Skeletal muscle tissue (tissue), 4 donors: ENCODE results near the gene FMN1. TPM values are rescaled to one million over a fixed set of nuclear protein-coding genes. Genes with fewer than 3 reads are reported as not detected.

Experiments
- H3K27ac ChIP-seq: one replicate; pipeline ENCODE4 v1.7.0; 2013; ENCODE audit warnings: mild to moderate bottlenecking, low read depth, low read length, inconsistent platforms
- H3K27me3 ChIP-seq, 3 donors: one replicate each; pipeline ENCODE4 v1.7.0; 2013; ENCODE audit warnings: low read length in 3 of 3; ENCODE audit not compliant: control insufficient read depth in 3 of 3, insufficient read depth in 3 of 3
- H3K36me3 ChIP-seq, 3 donors: one replicate each; pipeline ENCODE4 v1.7.0; 2013; ENCODE audit warnings: low read length in 3 of 3; ENCODE audit not compliant: control insufficient read depth in 3 of 3, insufficient read depth in 3 of 3
- H3K4me1 ChIP-seq, 3 donors: one replicate each; pipeline ENCODE4 v1.7.0; 2013; ENCODE audit warnings: low read length in 3 of 3, mild to moderate bottlenecking in 3 of 3; ENCODE audit not compliant: control insufficient read depth in 3 of 3, insufficient read depth in 3 of 3
- H3K4me3 ChIP-seq, 3 donors: one replicate each; pipeline ENCODE4 v1.7.0; 2013; ENCODE audit warnings: low read length in 3 of 3
- H3K9ac ChIP-seq, 3 donors: one replicate each; pipeline ENCODE4 v1.7.0; 2013; ENCODE audit warnings: low read length in 3 of 3, mild to moderate bottlenecking in 3 of 3, moderate library complexity in 2 of 3, low read depth in 1 of 3
- H3K9me3 ChIP-seq, 3 donors: one replicate each; pipeline ENCODE4 v1.7.0; 2013; ENCODE audit warnings: low read length in 3 of 3; ENCODE audit not compliant: control insufficient read depth in 3 of 3
- total RNA-seq: library from RNA; depleted of rRNA; stranded (reverse); fragments of >200 nt; gene quantifications from one replicate; pipeline ENCODE4 v1.2.3, GENCODE V29; 2014
- donor health status: Osteomylitis.

FMN1 gene
- total RNA-seq, 1 donor from 2014 or later, result 3.7 TPM

- Histone ChIP-seq H3K36me3 (no peaks in the 10 kb centered on the region), H3K4me3 (no peak overlapping the region), H3K27me3 (peaks cover 0 to 4% (median 0%) of the 10 kb centered on the region in 3 donors), H3K27ac (no peak overlapping the region), H3K9ac (no peak overlapping the region), H3K9me3 (no peaks in the 10 kb centered on the region), H3K4me1 (no peaks in the 10 kb centered on the region)
Measured at GRCh38 chr15:32843219-32843815, 351.2 kb downstream of the FMN1 start.

GRCh38 chr15:32842081-32842480 is 352.4 kb downstream of the FMN1 start:
- no peak overlapping the region for H3K4me3 ChIP-seq
- no peaks in the 10 kb centered on the region for H3K4me1 ChIP-seq
- peaks cover 2 to 4% (median 4%) of the 10 kb centered on the region in 3 donors for H3K27me3 ChIP-seq
- no peak overlapping the region for H3K27ac ChIP-seq
- H3K9me3 ChIP-seq, result no peaks in the 10 kb centered on the region
- H3K36me3 ChIP-seq, result no peaks in the 10 kb centered on the region
- no peak overlapping the region for H3K9ac ChIP-seq

GRCh38 chr15:32840507-32841245 is 353.8 kb downstream of the FMN1 start:
- peaks cover 2 to 4% (median 4%) of the 10 kb centered on the region in 3 donors for H3K27me3 ChIP-seq
- no peak overlapping the region for H3K4me3 ChIP-seq
- no peaks in the 10 kb centered on the region for H3K4me1 ChIP-seq
- H3K9me3 ChIP-seq, result no peaks in the 10 kb centered on the region
- H3K36me3 ChIP-seq, result no peaks in the 10 kb centered on the region
- H3K27ac ChIP-seq, result no peak overlapping the region
- H3K9ac ChIP-seq, result no peak overlapping the region

GRCh38 chr15:32838820-32839219 is 355.7 kb downstream of the FMN1 start:
- Histone ChIP-seq H3K9me3 (no peaks in the 10 kb centered on the region), H3K4me1 (no peaks in the 10 kb centered on the region), H3K9ac (no peak overlapping the region), H3K27me3 (peaks cover 2 to 4% (median 4%) of the 10 kb centered on the region in 3 donors), H3K27ac (no peak overlapping the region), H3K4me3 (no peak overlapping the region), H3K36me3 (no peaks in the 10 kb centered on the region)

GRCh38 chr15:32838338-32838737 is 356.2 kb downstream of the FMN1 start:
- Histone ChIP-seq H3K27ac (no peak overlapping the region), H3K9me3 (no peaks in the 10 kb centered on the region), H3K27me3 (peaks cover 2 to 4% (median 4%) of the 10 kb centered on the region in 3 donors), H3K4me3 (no peak overlapping the region), H3K4me1 (no peaks in the 10 kb centered on the region), H3K9ac (no peak overlapping the region), H3K36me3 (no peaks in the 10 kb centered on the region)

- no peaks in the 10 kb centered on the region for H3K9me3 ChIP-seq
- H3K36me3 ChIP-seq, result no peaks in the 10 kb centered on the region
- no peak overlapping the region for H3K4me3 ChIP-seq
- H3K27me3 ChIP-seq, result peaks cover 2 to 4% (median 4%) of the 10 kb centered on the region in 3 donors
- no peak overlapping the region for H3K9ac ChIP-seq
- no peaks in the 10 kb centered on the region for H3K4me1 ChIP-seq
- H3K27ac ChIP-seq, result no peak overlapping the region
Measured at GRCh38 chr15:32837935-32838334, 356.6 kb downstream of the FMN1 start.

GRCh38 chr15:32834156-32834555 is 360.4 kb downstream of the FMN1 start:
- no peaks in the 10 kb centered on the region for H3K4me1 ChIP-seq

GRCh38 chr15:32833379-32833821 is 361.1 kb downstream of the FMN1 start:
- H3K9me3 ChIP-seq, result no peaks in the 10 kb centered on the region
- no peaks in the 10 kb centered on the region for H3K4me1 ChIP-seq
- H3K9ac ChIP-seq, result no peak overlapping the region
- no peak overlapping the region for H3K4me3 ChIP-seq
- peaks cover 0 to 7% (median 2%) of the 10 kb centered on the region in 3 donors for H3K27me3 ChIP-seq
- no peak overlapping the region for H3K27ac ChIP-seq
- no peaks in the 10 kb centered on the region for H3K36me3 ChIP-seq

More at GRCh38 chr15:32834156-32834555, 360.4 kb downstream of the FMN1 start:
- no peaks in the 10 kb centered on the region for H3K9me3 ChIP-seq
- H3K4me3 ChIP-seq, result no peak overlapping the region
- peaks cover 0 to 7% (median 2%) of the 10 kb centered on the region in 3 donors for H3K27me3 ChIP-seq
- no peaks in the 10 kb centered on the region for H3K36me3 ChIP-seq
- no peak overlapping the region for H3K9ac ChIP-seq
- no peak overlapping the region for H3K27ac ChIP-seq

GRCh38 chr15:32831485-32831884 is 363.0 kb downstream of the FMN1 start:
- H3K9me3 ChIP-seq, result no peaks in the 10 kb centered on the region
- H3K27me3 ChIP-seq, result peaks cover 0 to 3% (median 0%) of the 10 kb centered on the region in 3 donors
- H3K9ac ChIP-seq, result no peak overlapping the region
- H3K4me3 ChIP-seq, result no peak overlapping the region
- no peaks in the 10 kb centered on the region for H3K4me1 ChIP-seq
- no peak overlapping the region for H3K27ac ChIP-seq
- no peaks in the 10 kb centered on the region for H3K36me3 ChIP-seq

- Histone ChIP-seq H3K4me3 (no peak overlapping the region), H3K9ac (no peak overlapping the region), H3K9me3 (no peaks in the 10 kb centered on the region), H3K27ac (no peak overlapping the region), H3K27me3 (peaks cover 0 to 3% (median 0%) of the 10 kb centered on the region in 3 donors), H3K36me3 (no peaks in the 10 kb centered on the region), H3K4me1 (no peaks in the 10 kb centered on the region)
Measured at GRCh38 chr15:32830241-32830640, 364.3 kb downstream of the FMN1 start.
